GM19468 (cell line): ENCODE data around the gene HDAC7.

Experiments
- ATAC-seq: cut with Tn5 transposase; IDR thresholded peaks from one replicate; pipeline ENCODE4 v1.9.1; 2021; ENCODE audit warnings: mild to moderate bottlenecking, moderate library complexity, moderate number of reproducible peaks; ENCODE audit not compliant: unreplicated experiment; ENCODE audit errors: extremely low read depth

HDAC7 gene

DNA sequence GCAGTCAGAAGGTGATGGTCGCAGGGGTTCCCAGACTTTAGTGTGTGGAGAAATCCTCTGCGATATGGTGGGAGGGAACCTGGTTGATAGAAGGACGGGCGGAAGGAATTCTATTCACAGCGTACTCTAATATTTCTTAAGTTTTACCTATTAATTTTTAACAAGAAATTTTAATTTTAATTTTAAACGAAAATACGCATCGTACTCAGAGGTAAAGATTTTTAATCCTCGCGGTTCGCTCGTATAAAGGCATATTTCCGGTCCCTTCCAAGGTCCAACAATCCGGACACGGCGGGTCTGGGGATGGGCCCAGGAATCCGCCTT, 47.0 kb downstream of the HDAC7 start:
- no peak for ATAC-seq

GRCh38 chr12:47772094-47772660, 47.5 kb downstream of the HDAC7 start:
- ATAC-seq: no peak

GRCh38 chr12:47771304-47771703, 48.4 kb downstream of the HDAC7 start:
- no peak for ATAC-seq

GRCh38 chr12:47770086-47770726, 49.5 kb downstream of the HDAC7 start:
- ATAC-seq: no peak

- ATAC-seq: no peak
Observed at GRCh38 chr12:47769234-47770085, 50.2 kb downstream of the HDAC7 start.

DNA sequence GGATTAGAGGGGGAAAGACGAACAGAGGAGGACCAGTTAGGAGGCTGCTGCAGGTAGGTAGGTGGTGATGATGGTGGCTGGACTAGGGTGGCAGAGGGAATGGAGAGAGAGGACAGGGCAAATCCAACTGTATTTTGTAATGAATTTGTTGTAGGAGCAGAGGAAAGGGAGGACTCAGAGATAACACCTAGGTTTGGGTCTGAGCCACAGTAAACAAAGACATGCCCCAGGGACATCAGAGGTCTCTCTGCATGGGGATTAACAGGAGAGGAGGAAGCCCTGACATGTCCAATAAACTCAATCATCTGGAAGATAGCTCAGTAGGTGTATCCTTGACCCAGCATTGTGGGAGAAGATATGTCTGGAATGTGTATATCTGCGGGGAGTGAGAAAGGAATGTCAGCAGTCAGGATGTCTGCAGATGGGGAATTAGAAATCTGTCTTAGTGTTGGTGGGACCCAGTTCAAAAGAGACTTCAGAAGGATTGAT, 51.3 kb downstream of the HDAC7 start:
- ATAC-seq: no peak

GRCh38 chr12:47767216-47767724, 52.4 kb downstream of the HDAC7 start:
- no peak for ATAC-seq

GRCh38 chr12:47766502-47767215, 53.0 kb downstream of the HDAC7 start:
- no peak for ATAC-seq

DNA sequence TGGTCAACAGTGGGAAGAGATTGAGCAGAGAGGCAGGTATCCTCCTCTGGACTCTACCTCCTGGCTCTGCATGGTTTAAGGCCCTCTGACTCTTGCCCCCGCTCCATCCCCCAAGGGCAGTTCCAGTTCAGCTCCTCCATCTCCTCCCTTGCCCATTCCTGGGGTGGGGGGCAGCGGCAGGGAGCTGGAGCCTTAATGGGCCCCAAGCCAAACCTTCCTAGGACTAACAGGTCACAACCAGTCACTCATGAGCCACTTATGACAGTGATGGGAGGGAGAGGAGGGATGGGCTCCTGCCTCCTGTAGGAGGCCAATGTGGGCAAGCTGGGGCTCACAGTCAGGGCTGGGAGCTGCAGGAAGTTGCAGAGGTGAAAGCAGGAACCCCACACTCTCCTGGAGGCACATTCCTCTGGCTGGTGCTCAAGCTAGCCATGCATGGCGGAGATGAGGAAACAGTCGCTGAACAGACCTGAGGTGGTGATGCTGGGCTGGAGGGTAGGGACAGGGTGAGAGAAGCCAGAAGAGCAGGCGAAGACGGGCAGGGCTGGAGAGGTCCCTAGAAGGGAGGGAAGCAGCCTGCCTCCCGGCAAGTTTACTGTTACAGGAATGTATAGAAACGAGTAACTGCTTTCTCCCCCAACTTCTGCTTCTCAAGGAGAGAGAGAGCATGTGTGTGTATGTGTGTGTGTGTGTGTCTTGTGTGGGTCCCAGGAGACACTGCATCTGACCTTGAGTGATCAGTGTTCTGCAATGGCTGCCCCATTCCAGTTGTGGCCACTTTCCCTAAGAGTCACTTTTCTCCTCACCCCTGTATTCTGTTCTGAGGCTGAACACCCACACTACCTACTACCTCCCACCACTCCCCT, 56.0 kb downstream of the HDAC7 start:
- ATAC-seq: no peak

DNA sequence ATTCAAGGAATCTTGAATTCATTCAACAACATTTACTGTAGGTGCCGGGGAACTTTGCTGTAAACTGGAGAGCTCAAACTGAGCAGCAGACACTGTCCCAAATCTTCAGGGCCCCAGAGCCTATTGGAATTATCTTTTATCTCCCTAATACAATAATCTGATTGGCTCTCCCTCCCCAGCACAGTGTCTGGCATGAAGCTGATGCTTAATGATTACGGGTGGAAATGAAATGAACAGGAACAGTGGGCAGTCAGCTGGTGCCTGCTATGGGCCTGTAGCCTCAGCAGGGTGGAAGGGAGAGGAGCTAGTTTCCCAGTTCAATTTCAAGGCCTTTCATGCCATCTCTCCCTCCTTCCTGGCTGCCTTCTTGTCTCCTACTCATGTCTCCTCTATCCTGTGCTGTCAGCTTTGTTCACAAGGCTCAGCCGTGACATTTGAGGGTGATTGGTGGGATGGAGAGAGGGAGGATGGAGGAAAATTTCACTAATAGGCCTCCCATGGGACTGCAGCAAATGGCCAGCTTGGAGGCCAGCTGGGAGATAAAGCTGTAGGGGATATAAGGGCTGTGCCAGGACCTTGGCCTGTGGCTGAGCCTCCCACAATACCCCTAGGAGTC, 56.7 kb downstream of the HDAC7 start:
- ATAC-seq: no peak

- peak; percentile 21 for ATAC-seq
Observed at GRCh38 chr12:47758834-47759690, 60.6 kb downstream of the HDAC7 start, which contains the start of gene RAPGEF3. Gene RAPGEF3, minus strand, starts transcription at chr12:47758880. Its CDS starts 324 bp downstream, at chr12:47758556.

GRCh38 chr12:47758584-47758833, 61.2 kb downstream of the HDAC7 start:
- no peak for ATAC-seq

DNA sequence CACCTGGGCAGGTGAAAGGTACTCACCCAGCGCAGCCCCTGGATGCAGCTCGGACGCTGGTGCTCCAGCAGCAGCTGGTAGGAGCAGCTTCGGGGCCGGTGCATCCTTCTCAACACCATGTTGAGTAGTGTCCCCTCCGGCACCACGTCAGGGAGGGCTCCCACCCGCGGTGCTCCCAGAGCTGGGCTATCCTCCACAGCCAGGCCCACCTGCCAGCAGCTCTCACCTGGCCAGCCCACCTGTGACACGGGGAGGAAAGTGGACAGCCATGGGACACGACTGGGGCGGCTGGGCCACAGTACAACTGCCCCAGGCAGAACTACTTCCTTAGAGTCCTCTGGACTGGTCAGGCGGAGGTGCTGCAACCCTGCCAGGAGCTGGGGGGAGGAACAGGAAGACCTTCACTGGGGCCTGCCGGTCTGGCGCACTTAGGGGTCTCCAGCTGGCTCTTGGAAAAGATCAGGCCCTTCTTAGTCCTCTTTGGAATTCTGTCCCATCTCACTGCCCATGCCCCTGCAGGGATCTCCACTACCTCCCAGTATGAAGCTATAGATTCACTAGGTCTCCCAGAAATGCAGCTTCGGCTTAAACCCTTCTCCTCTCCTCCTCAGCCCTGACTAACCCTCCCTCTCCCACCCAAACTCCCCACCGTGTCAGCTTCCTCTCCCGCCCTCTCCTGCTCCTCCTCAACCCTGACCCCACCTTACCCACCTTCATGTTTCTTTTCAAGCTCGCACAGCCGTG, 61.7 kb downstream of the HDAC7 start:
- no peak for ATAC-seq

DNA sequence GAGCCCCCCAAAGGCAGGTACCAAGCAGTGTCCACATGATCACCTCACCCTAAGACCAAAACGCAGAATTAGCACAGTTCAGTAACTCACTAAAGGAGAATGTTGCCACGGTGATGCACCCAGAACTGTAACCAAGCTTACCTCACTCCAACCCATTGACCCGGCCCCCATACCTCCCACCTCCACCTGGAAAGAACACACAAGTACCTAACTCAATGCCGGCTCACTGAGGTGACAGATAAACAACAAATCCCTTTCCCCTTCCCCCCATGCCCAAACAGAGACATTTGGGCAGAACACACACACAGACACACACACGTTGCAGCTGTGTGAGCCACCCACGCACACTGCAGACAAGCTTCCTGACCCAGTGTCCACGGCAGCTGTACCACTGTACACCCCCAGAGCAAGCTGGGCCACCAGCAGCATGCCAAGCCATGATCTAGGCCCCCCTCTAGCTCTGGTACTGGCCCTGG, 62.3 kb downstream of the HDAC7 start:
- no peak for ATAC-seq

DNA sequence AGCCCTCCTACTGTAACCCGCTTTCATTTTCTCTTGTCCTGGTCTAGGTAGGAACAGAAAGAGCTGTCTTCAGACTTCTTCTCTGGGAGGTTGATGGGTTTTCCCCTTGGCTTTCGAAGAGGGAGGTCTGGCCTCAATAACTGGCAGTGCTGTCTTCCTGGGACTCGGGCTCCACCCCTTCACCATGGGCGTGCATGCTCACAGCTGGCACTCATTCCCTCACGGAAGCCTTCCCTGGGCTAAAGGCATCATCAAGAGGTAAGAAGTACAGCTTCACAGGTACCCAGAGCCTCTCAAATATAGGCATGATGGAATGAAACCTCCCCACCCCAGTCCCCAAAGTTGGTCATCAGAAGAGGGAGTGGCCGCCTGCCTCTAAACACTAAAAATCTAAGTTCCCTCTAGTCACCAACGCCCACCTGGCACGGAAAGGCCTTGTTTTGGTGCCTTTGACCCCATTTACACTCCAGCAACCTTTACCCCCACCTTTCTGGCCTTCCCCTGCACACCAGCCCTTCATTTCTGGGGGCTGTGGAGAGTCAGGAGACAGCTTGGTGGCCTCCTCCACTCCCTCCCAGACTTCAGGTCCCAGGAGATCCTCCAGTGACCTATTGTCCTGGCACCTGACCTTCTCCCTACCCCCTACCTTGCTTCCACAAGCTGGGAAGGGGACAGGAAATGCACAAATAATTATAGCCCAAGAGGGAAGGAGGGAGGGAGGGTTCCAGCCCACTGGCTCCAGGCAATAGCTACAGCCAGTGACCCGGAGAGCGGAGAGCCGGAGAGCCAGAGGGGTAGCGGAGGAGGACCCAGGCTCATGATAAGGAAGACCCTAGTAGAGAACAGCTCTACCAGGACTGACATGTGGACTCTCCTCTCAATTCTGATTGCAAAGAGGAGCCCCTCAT, 63.8 kb downstream of the HDAC7 start:
- peak; percentile 32 for ATAC-seq

DNA sequence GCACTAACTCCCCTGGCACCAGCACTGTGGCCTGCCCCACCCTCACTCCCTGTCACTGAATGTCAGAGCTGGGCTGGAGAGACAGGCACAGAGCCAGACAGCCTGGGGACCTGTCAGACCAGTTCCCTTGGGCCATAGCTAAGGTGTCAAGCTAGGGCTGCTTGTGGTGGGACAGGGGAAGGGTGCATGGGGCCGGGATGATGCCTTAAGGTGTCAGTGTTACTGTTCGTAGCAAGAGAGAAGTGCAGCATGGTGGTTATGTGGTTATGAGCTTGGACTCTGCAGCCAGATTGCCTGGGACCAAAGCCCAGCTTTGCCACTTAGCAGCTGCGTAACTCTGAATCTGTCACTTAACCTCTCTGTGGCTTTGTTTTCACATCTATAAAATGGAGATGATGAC, 64.8 kb downstream of the HDAC7 start:
- ATAC-seq: no peak

DNA sequence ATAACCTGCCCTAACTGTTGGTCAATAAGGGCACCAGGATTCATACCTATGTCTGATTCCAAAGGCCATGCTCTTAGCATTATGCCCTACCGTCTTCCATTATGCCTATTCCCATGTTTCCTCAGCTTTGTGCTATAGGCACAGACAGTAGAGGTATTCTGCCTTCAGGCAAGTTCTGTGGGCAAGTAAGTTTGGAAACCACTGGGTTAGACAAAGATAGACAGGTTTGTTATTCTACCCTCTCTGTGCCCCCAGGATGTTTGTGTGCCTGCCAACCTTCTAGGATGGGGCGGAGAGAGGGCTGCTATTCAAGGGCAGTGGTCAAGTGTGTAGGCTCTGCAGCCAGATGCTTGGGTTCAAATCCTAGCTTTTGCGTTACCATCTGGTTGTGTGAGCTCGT, 65.6 kb downstream of the HDAC7 start:
- no peak for ATAC-seq
